ENCODE data around the gene COL23A1.

COL23A1 gene

DNA sequence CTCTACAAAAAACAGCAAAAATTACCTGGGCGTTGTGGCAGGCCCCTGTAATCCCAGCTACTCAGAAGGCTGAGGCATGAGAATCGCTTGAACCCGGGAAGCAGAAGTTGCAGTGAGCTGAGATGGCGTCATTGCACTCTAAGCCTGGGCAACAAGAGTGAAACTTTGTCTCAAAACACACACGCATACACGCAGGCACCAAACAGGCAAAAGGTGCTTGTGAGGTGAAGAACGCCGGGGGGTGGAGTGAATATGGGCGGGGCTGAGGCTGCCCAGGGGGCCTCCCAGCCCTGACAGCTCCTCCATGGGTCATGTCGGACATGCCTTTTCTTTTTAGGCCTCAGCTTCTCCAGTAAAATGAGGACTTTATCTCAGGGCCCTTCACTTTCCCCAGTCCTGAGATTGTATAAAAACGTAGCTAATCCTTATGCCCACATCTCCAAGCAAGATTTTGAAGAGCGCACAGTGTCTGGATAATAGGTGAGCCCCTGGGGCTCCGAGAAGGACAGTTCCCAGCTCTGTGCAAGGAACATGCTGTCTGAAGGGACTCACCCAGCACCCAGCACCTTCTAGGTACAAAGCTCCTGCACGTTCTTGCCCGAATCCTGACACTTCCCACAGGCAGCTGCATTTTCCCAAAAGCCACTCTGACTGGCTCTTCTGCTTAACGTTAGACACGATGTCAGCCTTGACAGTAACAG lies 168.3 kb downstream of the COL23A1 start:
- DNase-seq (ENCODE audit: low read depth): no peak

DNA sequence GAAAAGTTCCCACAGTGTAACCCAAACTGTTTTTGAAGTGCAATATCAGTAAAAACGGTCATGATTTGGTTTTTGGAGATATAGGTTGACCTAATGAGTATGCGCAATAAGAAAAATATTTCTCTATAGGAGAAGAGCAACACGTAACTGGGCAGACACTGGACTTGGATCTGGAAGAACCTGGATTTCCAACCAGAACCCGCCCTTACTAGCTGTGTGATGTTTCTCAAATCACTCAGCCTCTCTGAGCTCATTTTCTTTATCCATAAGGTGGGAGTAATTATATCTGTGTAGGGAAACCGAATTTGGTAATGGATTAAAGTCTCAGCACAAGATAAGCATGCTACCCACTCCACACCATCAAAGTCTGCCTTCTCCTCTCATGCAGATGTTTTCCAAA lies 169.1 kb downstream of the COL23A1 start:
- DNase-seq (ENCODE audit: low read depth): no peak

DNA sequence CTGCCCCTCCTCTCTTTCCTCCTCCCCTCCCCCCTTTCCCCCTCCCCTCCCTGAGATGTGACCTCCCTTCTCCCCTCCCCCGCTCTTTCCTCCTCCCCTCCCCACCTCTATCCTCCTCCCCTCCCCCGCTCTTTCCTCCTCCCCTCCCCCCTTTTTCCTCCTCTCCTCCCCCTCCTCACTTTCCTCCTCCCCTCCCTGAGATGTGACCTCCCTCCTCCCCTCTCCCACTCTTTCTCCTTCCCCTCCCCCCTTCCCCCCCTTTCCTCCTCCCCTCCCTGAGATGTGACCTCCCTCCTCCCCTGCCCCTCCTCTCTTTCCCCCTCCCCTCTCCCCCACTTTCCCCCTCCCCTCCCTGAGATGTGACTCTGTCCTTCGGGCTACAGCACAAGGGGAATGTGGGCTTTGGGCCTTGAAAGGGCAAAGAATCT lies 169.8 kb downstream of the COL23A1 start:
- DNase-seq (ENCODE audit: low read depth): no peak

DNA sequence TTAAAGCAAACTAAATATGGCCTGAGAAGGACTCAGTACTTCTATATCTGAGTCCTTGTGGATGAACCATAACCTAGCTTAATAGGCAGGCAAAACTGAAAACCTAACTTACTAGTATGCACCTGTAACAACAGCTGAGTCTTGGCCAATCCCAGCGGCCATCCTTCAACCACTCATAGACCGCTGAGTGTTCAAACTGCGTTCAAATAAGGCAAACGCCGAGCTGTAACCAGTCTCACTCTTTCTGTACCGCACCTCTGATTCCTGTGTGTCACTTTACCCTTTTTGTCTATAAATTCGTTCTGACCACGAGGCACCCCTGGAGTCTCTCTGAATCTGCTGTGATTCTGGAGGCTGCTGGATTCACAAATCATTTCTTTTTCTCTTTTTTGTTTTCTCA lies 170.5 kb downstream of the COL23A1 start:
- no peak for DNase-seq (ENCODE audit: low read depth)

DNA sequence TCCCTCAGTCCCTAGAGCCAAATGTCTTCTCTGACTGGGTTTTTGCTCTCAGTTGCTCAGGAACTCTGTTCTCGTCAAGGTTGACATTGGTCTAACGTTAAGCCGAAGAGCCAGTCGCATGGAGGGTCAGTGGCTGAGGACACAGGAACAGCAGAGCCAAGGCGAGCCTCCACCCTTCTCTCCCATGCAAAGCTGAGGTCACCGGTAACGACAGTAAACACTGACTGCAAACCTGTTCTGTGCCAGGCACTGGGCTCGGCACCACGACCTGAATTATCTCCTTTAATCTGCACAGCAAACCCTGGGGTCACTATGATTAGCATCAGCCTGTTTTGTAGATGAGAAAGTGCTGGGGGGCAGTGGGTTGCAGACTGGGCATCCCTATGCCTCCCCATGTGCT lies 171.0 kb downstream of the COL23A1 start:
- no peak for DNase-seq (ENCODE audit: low read depth)

DNA sequence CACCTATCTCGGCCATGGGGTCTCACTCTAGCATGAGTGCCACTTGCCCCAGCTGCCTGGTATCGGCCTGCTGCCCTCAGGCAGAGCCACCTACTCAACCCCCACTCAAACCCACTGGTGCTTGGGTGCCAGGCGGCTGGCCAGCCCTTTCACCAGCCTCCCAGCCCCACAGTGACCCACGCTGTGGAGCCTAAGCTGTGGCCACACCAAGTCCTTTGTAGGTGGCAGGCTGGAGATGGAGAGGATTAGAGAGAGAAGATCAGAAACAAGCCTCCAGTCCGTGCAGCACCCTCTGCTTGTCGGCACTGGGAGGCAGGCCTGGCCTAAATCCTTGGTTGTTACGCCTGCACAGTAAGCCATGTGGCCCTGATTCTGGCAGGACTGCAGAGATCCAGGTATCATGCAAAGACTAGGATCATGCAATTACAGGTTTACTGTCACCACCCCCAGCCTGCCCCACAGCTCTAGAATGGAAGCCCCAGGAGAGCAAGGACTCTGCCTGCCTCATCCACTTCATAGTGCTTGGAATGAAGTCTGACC lies 171.7 kb downstream of the COL23A1 start:
- DNase-seq (ENCODE audit: low read depth): no peak

DNA sequence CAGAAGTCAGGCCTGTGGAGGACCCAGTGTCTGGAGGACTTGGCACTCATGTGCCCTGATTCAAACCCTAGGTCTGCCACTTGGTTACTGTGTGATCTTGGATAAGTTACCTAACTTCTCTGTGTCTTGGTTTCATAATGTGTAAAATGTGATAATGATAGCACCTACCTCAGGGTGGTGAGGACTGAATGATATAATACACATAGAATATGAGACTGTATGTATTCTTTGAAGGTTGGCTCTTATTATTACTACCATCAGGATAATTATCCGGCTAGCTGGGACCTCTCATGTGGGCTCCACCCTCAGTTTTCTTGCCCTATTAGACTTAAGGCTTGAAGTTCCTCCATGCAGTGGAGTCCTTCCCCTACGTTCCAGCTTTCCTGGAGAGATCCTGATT lies 172.2 kb downstream of the COL23A1 start:
- DNase-seq (ENCODE audit: low read depth): no peak

DNA sequence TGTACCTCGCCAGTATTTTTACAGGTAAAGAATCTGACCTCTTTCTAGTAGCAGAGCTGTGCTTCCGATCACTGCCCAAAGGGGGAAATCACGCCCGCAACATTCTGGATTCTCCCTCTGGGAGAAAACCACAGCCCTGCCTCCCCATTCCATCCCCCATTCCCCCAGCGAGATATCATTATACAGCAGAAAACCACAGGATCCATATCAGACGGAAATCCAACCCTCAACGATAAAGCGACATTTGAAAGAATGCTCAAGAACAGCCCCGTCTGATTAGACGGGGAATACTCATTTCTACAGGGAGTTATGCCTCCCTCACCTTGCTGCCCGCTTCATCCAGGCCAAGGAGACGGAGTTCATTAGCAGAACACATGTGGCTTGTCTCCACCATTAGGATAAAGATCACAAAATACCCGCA lies 172.8 kb downstream of the COL23A1 start:
- DNase-seq (ENCODE audit: low read depth): no peak

DNA sequence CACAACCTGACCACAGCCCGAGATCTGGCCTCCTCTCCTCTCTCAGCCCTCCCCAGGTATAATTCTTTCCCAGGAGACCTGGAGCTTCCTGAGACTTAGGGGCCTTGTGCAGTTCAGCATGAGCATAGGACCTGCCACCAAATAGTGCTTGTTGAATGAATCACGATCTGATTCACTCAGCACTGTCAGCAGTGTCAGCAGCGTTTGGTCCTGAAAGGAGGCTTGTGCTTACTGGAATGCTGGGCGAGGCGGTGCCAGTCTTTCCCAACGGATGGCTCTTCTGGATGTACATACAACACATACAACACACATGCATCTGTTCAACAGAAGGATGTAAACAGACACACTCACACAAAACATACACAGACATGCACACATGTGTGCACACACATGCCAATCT lies 173.3 kb downstream of the COL23A1 start:
- DNase-seq (ENCODE audit: low read depth): no peak

DNA sequence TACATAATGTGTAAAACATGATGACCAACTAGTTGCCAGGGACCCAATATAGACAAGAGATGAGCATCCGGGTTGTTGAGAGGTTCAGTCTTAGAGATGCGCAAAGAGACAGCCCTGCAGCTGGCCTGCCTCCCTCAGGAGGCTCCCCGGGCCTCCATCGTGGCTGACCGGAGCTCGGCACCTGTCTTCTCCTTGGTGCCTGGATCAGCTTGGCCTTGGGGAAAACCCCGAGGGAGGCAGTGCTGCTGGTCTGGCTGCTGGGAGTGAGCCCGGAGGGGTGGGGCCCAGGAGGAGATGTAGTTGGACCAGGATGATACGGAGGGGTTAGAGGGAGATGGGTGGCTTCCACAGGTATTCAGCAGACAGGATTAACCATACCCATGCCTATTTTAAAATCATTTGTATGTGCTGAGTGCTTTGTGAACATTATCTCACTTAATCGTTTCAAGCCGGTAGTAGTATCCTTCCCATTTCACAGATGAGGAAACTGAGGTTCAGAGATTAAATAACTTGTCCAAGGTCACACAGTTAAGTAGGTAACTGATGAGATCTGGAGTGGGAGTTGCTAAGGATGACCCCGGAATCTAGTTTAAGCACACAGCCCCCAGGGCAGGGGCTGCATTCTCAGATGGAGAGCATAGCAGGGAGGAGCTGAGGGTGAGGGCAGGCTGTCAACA lies 173.8 kb downstream of the COL23A1 start:
- no peak for DNase-seq (ENCODE audit: low read depth)

DNA sequence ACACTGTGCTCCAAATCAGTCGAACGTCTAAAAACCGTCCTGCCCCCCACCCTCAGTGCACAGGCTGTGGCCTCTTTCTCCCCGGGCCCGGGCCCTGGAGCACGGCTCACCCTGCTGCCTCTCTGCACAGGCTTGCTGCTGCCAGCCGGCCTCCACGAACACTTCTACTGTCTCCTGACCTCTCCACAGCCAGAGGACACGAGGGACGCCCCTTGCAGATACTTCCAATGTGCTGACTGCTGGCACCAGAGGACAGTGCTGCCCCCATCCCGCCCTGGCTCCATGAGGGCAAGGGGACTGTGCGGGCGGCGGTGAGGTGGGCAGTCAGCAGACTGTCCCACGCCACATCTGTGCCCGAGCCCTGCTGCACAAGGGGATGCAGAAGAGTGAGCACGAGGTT lies 174.8 kb downstream of the COL23A1 start:
- no peak for DNase-seq (ENCODE audit: low read depth)

DNA sequence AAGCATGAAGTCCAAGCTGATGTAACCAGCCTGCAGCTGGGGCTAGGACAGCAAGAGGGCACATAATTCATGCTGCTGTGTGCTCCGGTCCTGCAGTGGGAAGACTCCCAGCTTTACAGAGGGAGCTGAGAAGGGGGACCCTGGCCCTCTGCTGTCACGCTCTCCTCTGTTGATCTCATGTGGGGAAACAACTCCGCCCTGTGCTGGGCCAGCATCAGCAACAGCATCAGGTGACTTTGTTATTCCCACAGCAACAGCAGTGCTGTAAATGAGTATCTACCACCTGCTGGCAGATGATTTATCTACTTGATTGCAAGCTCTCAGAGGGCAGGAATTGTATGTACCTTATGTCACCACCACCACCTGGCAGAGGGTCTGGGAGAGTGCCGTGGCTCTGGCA lies 176.2 kb downstream of the COL23A1 start:
- no peak for DNase-seq (ENCODE audit: low read depth)

DNA sequence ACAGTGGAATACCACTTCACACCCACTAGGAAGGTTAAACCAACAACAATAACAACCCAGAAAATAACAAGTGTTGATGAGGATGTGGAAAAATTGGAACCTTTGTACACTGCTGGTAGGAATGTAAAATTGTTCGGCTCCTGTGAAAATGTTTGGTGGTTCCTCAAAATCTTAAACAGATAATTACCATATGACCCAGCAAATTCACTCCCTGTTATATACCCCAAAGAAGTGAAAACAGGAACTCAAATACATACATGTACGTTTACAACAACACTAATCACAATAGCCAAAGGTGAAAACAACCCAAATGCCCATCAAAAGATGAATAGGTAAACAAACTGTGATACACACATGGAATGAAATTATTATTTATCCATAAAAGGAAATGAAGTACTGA lies 179.1 kb downstream of the COL23A1 start:
- no peak for DNase-seq (ENCODE audit: low read depth)

DNA sequence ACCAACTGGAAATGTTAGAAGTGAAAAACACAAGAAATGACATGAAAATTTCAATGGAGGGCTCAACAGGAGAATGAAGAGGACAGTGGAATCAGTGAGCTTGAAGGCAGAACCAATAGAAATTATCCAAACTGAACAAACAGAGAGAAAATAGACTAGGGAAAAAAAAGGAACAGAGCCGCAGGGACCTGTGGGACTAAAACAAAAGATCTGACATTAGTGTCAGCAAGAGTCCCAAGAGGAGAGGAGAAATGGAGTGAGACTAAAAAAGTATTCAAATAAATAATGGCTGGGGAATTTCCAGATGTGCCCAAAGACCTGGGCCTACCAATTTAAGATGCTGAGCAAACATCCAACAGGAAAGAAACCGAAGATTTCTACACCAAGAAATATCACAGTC lies 182.5 kb downstream of the COL23A1 start:
- no peak for DNase-seq (ENCODE audit: low read depth)

DNA sequence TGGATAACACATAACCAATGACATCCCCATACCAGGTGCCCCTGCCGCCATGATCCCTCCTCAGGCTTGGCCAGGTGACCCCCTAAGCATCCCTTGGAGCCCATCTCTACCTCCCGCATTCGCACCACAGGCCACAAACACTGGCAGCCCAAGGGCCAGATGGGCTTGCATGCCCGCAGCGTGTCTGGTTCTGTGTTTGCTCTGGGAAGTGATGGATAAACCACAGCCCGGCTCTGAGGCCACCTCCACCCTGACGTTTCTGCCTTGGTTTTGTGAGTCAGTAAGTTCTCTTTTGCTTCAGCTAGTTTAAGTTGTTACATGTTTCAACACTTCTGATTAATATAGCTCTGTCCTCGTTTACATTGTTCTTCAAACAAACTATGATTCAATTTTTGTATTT lies 185.2 kb downstream of the COL23A1 start:
- DNase-seq (ENCODE audit: low read depth): no peak

DNA sequence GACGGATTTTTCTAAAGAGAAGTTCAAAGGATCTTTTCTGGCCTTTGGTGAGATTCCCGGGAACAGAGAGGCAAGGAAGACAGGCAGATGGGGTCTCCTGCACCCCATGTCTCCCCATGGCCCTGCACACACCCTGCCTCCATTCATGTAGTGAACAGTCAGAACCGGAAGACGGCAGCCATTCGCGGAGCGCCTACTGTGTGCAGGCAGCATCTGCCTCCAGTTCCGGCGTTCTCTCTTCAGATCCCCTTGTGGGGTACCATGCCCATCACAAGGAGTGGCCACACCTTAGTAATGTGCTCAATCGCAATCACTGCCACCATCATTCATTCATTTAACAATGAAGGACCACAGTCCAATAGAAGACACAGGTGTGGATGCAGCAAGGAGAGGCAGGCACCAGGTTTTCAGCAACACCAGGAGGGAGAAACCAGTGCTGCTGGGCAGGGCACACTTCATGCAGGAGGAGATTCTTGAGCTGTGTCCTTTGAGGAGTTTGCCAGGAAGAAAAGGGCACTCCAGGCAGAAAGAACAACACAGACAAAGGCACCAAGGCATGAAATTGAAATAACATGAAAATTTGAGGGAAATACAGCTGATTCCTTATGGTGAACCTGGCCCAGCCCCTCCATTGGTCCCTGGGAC lies 186.1 kb downstream of the COL23A1 start:
- no peak for DNase-seq (ENCODE audit: low read depth)

DNA sequence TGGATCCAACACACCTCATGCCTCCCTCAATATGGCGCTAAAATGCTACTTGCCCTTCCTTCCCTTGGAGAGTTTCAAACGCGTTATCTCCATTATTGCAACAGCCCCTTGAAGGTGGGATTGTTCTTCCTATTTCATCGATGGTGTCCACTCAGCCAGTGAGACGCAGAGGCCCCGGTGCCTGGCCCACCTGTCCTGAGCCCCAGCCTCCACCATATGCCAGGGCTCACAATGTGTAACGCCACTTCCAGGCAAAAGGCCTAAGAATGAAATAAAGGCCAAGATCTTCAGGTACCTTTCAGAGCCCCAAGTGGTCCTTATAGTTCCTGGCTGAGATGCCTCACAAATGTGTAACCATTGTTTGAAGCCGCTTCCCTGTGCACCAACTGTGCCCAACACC lies 186.8 kb downstream of the COL23A1 start:
- no peak for DNase-seq (ENCODE audit: low read depth)

DNA sequence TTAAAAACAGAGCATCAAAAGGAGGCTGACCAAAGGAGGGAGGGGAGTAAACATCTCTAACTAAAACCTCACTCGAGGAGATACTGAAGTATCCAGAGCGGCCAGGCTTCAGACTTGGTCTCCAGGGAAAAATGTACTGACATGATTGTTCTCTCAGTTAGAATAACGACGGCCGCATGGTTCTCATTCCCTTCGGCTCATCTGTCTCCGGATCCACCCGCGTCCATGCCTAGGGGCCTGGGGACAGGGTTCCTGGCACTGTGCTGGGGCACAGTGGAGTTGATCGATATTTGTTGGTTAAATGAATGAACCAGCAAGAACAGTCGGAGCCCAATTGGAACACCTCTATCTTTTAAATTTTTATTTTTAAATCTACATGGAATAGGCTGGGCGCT lies 190.5 kb downstream of the COL23A1 start:
- DNase-seq (ENCODE audit: low read depth): no peak

DNA sequence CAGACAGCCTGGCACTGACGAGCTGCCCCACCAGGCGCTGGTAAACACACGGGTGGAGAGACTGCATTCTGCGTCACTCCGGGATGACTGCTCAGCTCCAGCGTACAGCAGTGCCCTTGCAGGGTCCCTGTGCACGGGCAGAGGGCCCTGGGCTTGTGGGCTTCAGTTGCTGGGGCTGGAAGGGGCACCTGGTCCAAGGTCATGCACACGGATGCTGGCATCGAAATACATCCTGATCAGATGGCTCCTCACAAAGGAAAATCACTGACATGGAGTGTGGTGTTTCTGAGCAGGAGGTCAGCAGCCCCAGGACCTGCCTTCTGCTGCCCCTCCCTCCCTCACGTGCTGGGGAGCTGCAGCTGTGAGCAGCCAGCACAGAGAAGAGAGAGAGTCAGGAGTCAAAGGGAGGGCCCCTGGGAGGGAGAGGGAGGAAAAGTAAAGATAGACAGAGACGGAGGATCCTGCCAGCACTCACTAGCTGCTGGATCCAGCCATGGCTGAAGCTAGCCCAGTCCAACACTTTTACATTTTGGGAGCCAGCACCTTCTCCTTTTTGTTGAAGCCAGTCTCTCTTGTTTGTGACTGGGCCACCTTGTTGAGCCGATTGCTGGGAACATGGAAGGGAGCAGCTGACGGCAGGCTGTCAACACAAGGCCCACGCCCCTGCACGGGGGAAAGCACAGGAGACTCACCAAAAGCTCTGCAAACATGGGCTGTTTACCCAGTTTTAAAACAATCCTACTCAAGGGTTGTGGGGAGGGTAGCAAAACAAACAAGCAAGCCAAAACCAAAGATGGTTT lies 191.1 kb downstream of the COL23A1 start:
- no peak for DNase-seq (ENCODE audit: low read depth)

DNA sequence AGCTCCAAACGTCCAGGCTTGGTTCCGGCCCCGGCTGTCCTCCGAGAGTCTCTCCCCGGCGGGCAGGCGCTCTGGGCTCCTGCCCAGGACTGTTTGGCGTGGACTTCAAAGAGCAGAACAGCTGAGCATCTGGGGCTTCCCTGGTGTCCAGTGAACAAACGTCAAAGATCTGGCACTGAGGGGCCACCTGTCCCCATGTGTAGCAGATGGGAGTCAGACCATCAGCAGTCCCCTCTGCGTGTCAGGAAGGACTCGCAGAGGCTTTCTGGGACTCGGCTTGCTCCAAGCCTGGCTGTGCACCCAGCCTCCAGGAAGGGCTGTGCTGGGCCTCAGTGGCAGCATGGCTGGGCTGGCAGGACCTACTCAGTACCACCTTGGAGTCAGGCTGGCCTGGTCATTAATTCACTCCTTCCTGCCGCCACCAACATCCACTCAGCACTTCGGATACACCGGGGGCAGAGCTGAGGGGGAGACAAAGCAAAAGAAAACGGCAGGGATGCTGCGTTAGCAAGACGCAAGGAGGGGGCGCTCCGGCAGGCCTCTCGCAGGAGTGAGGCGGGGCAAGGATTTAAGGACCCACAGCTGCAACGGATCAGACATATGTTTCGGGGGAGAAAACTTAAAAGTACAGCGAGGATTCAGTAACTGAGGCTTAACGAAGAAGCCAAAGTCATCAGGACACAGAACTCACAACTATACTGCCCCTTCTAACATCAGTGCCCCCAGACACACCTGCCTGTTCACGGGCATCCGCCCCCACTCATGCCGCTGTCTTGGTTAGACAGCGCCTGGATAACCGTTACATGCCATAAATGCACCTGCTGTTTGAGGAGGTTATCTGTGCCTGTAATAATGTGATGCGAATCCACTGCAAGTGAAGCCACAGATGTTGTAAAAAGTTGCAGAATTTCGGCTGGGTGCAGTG lies 193.1 kb downstream of the COL23A1 start:
- no peak for DNase-seq (ENCODE audit: low read depth)

DNA sequence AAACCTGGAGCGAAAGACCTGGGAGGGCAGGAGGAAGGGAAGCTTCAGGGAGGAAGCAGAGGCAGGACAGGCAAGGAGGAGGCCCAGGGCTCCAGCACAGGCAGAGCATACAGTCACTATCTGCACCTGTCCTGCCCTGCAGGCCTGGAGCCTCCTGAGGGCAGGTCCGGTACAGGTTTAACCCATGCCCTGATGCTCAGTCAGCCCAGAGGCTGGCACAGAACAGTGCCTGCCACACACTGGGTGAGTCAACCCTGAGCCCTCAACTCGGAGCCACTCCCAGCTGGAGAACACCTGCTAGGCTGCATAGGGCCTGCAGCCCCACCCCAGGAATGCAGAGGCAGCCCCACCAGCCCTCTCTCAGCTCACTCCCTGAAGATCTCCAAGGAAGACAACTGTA lies 196.1 kb downstream of the COL23A1 start:
- no peak for DNase-seq (ENCODE audit: low read depth)

All from fibroblast of the conjunctiva (primary cell).